GM18507 (cell line): ENCODE results near the gene BAIAP2.
"Not testable (repeated sequence)": the region's sequence is repeated elsewhere in the genome, so short reads cannot be mapped to it uniquely, and the experiment has no call there.

ENCODE experiments used
- DNase-seq: peaks from one replicate; pipeline ENCODE4 v3.0.0; 2011; ENCODE audit warnings: low read depth; ENCODE audit not compliant: insufficient read length; ENCODE audit errors: extremely low spot score
- FAIRE-seq: peaks from 2 replicates; lab custom pipeline; 2011; peaks lifted over from hg19 to GRCh38; lab: Jason Lieb, UNC

The BAIAP2 gene

GRCh38 chr17:81000334-81000630 is 34.7 kb upstream of the BAIAP2 start:
- DNase-seq (no peak), FAIRE-seq (no peak)

DNA sequence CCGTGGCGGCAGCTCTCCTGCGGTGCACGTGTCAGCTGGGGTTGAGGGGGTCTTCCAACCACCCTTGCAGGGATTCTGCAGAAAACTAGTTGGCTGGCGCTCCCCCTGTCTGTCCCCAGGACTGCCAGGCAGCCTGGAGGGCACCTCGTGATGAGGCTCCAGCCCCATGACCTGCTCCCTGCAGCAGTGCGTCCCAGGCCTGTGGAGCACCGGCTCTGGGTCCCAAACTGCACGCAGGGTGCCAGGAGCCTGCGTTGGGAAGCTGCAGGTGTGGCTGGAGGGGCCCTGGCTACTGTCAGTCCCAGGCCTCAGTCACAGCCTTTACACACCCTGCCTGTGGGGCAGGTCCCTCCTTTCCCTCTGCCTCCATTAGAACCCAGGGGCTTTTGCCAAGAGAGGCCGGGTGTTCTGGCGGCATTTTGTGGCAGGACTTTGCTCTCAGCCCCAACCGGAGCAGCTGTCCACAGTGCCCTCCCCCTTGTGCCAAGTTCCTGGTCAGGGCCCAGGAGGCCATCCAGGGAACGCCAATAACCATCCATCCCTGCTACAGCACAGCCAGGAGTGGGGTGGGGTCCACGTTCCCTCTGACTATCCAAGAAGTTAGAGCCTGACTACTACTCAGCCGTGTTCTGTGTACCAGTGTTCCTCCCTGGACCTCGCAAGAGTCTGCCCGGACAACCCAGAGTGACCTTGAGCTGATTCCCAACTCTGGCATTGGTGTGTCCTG is 34.2 kb upstream of the BAIAP2 start:
- FAIRE-seq (no peak), DNase-seq (no peak)

DNA sequence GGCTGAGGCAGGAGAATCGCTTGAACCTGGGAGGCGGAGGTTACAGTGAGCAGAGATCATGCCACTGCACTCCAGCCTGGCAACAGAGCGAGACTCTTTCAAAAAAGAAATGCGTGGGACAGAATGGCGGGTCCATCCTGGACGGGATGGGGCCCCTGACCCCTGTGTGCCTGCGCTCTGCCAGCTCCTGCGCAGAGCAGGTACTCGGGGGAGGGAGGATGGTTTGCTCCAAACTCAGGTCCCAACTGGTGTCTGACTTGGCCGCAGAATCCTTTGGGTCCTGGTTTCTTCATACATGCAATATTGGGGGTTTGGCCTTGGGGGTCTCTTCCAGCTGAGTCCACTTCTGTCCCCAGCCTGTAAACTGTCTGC is 33.0 kb upstream of the BAIAP2 start:
- FAIRE-seq (no peak), DNase-seq (no peak)

- FAIRE-seq (no peak), DNase-seq (no peak)
Measured at GRCh38 chr17:81002409-81003361, 32.3 kb upstream of the BAIAP2 start.

DNA sequence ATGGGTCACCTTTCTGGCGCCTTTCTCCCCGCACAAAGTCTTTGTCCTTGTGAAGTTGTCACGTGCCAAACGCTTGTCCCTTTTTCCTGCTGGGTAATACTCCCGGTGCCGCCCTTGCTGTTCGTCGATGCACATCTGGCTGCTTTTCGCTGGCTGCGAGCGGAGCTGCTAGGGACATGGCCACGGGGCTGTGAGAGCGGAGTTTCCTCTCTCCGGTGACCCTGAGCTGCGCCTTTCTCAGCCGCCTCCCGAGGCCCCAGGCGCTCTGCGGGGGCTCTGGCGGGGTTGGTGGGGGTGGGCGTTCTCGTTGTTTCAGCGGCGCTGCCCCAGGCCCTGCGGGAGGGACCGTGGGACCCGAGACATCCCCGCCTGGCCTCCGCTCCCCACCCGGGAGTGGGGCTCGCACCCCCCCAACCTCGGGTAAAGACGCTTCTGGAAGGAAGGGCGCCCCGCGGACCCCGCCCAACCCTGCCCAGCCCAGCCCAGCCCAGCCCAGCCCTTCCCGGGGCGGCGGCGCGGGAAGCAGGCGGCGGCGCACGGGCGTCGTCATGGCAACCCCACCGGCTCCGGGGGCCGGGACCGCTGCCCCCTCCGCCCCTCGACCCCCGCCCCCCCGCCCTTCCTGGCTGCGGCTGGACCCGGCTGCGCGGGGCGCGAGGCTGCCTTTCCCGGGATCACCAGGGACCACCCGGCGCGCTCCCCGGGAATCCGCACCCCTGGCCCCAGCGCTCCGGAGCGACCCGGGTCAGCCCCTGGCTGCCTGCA is 31.1 kb upstream of the BAIAP2 start:
- DNase-seq = no peak

GRCh38 chr17:81006891-81007290 is 28.1 kb upstream of the BAIAP2 start:
- DNase-seq (no peak), FAIRE-seq (no peak)

More for the DNA sequence above, 31.1 kb upstream of the BAIAP2 start:
- no peak for FAIRE-seq

- FAIRE-seq (no peak), DNase-seq (no peak)
Measured at GRCh38 chr17:81008140-81008539, 26.8 kb upstream of the BAIAP2 start.

GRCh38 chr17:81009136-81009535 is 25.8 kb upstream of the BAIAP2 start:
- FAIRE-seq (no peak), DNase-seq (no peak)

- DNase-seq = no peak
- no peak for FAIRE-seq
Measured at GRCh38 chr17:81010935-81011334, 24.0 kb upstream of the BAIAP2 start.

- DNase-seq (no peak), FAIRE-seq (no peak)
Measured at GRCh38 chr17:81011951-81012350, 23.0 kb upstream of the BAIAP2 start.

DNA sequence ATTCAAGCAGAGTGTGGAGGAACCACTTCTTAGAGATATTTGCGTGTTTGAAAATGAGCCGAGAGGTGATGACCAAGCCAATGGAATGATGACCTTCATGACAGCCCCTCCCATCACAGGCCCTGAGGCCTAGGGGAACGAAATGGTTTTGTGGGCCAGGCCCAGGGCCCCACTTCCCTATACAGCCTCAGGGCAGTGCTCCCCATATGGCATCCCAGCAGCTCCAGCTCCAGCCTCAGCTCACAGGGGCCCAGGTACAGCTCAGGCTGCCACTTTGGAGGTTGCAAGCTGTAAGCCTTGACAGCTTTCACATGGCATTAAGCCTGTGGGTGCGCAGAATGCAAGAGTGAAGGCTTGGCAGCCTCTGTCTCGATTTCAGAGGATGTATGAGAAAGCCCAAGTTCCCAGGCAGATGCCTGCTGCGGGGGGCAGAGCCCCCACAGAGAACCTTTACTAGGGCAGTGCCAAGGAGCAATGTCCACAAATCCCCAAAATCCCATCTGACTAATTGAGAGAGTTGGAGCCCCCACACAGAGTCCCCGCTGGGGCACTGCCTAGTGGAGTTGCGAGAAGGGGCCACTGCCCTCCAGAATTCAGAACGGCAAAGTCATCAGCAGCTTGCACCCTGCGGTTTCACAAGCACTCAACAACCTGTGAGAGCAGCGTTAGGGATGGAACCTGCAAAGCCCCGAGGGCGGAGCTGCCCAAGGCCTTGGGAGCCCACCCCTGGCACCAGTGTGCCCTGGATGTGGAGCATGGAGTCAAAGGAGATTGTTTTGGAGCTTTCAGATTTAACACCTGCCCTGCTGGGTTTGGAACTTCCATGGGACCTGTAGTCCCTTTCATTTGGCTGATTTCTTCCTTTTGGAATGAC is 22.1 kb upstream of the BAIAP2 start:
- no peak for DNase-seq

DNA sequence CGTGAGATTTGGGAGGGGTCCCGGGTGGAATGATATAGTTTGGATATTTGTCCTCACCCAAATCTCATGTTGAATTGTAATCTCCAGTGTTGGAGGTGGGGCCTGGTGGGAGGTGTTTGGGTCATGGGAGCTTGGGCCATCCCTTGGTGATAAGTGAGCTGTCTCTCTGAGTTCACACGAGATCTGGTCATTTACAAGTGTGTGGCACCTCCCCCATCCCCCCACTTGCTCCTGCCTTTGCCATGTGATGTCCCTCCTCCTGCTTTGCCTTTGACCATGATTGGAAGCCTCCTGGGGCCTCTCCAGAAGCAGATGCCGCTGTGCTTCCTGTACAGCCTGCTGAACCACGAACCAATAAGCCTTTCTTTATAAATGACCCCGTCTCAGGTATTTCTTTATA is 21.3 kb upstream of the BAIAP2 start:
- FAIRE-seq = no peak
- DNase-seq = no peak

More for the DNA sequence above, 22.1 kb upstream of the BAIAP2 start:
- FAIRE-seq = no peak

- FAIRE-seq (no peak), DNase-seq (no peak)
Measured at GRCh38 chr17:81015136-81015535, 19.8 kb upstream of the BAIAP2 start.

DNA sequence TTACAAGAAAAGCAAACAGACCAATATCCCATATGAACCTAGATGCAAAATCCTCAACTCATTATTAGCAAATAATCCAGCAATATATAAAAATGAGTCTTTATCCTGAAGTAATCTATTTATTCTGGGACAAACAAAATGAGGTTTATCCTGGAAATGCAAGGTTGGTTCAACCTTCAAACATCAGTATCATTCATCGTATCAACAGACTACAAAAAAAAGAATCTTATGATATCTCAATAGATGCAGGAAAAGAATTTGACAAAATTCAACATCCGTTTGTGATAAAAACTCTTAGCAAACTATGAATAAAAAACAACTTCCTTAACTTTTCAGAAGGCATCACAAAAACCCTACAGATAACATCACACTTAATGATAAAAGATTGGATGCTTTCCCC is 18.4 kb upstream of the BAIAP2 start:
- no peak for FAIRE-seq
- no peak for DNase-seq

GRCh38 chr17:81017330-81017729 is 17.6 kb upstream of the BAIAP2 start:
- not testable (repeated sequence) for FAIRE-seq, DNase-seq

DNA sequence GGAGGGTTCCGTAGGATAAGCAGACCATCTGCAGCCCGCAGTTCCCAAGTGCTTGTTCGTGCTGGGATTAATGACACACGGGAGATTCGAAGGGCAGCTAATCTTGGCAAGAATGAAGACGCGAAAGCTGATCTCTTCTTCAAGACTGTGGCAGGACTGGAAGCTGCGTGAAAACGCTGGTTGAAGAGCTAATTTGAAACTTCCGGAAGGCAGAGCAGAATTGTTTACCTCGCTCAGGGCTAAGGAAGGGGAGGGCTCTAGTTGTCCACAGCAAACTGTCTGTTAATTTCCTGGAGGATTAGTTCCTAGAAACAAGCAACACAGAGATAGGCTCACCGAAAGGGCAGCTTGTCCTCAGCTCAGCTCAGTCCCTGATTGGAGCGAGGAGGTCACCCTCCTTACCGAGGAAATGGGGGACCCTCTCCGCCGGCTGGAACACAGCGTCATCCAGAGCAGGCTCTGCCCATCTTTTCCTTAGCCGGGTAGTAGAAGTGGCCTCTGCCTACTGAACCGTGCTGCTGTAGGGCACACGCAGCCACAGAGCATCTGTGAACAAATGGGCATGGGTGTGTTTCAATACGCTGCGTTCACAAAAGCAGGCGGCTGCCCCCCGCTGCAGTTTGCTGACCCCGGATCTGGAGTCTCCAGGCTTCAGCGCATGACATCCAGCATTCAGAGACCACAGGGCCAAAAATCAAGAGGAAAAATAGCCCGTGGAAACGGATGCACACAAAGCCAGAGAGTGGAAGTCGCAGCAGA is 16.7 kb upstream of the BAIAP2 start:
- DNase-seq (no peak), FAIRE-seq (peak; percentile 77)

DNA sequence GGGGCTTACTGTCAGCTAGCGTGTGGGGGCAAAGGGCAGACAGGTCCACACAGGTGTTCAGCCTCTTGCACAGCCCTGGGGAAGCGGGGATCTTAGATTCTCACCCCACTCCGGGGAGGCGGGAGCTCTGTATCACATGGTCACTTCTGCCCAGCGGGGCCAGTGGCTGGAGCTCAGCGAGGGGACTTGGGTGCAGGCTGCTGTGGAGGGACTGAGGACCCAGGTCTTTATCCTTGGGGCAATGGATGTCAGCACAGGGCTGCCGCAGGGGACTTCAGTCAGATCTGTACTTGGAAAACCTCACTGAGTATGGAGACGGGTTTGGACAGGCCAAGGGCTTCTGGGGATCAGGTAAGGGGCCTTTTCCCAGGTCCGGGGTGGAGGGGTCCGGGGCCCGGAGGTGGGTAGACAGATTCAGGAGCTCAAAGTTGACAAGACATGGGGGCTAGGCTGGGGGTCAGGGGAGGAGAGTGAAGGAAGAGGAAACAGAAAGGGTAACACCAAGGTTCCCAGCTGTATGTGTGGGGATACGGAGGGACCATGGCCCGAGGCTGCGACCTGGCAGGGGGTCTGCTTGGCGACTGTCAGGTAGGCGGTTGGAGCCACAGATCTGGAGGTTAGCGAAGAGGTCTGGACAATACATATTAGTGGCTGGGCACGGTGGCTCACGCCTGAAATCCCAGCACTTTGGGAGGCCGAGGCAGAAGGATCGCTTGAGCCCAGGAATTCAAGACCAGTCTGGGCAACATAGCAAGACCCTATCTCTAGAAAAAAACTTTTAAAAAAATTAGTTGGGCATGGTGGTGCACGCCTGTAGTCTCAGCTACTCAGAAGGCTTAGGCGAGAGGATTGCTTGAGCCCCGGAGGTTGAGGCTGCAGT is 15.1 kb upstream of the BAIAP2 start:
- DNase-seq = no peak
- FAIRE-seq = no peak

DNA sequence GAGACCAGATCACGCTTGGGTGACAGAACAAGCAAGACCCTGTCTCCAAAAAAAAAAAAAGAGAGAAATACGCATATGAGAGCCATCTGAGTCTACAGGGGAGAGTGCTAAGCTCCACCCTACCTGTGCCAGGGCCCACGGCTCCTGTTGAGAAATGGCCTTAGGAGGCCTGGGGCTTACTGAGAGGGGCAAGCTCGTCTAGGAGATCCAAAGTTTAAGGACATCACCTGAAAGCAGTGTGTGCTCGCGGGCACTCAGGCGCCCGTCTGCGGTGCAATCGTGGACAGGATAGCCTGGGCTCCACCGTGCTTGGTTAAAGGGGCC is 14.5 kb upstream of the BAIAP2 start:
- no peak for FAIRE-seq
- DNase-seq = no peak
